Mesothelial cell of epicardium (in vitro differentiated cells): ENCODE results near the gene ONECUT1. TPM values are rescaled to one million over a fixed set of nuclear protein-coding genes. Genes with fewer than 3 reads are reported as not detected.

Source experiments
- DNase-seq, 2 experiments: peaks; one replicate each; pipeline ENCODE4 v3.0.0; 2021; ENCODE audit warnings: low spot score in 2 of 2; ENCODE audit not compliant: unreplicated experiment in 2 of 2
- H3K27ac Mint-ChIP-seq: 2 replicates; pipeline ENCODE4 v1.8.0; 2021; ENCODE audit warnings: mixed read lengths
- H3K27me3 Mint-ChIP-seq: 2 replicates; pipeline ENCODE4 v1.8.0; 2021; ENCODE audit warnings: low read depth, mixed read lengths
- H3K36me3 Mint-ChIP-seq: 2 replicates; pipeline ENCODE4 v1.8.0; 2021; ENCODE audit warnings: mixed read lengths
- H3K4me1 Mint-ChIP-seq: 2 replicates; pipeline ENCODE4 v1.8.0; 2021; ENCODE audit warnings: mixed read lengths
- H3K4me3 Mint-ChIP-seq: 2 replicates; pipeline ENCODE4 v1.8.0; 2021; ENCODE audit warnings: mild to moderate bottlenecking, moderate library complexity, mixed read lengths
- H3K9me3 Mint-ChIP-seq: 2 replicates; pipeline ENCODE4 v1.8.0; 2021; ENCODE audit warnings: mixed read lengths
- CTCF ChIP-seq: fragments of 200-600 bp; sonication (generic); IDR thresholded peaks from one replicate; pipeline ENCODE4 v1.5.0; 2021; ENCODE audit warnings: antibody characterized with exemption; ENCODE audit not compliant: unreplicated experiment
- total RNA-seq: library from RNA; stranded (reverse); gene quantifications from 3 replicates; pipeline ENCODE4 v1.2.1, GENCODE V29; 2021

Gene ONECUT1
- total RNA-seq, 1 donor from 2014 or later = 0.18 TPM

GRCh38 chr15:52710708-52711389 is 79.3 kb downstream of the ONECUT1 start:
- no peak overlapping the region for H3K27ac Mint-ChIP-seq
- H3K9me3 Mint-ChIP-seq = no peaks in the 10 kb centered on the region
- peaks cover 2% of the 10 kb centered on the region for H3K4me1 Mint-ChIP-seq
- no peak overlapping the region for H3K4me3 Mint-ChIP-seq
- no peak for TF ChIP-seq CTCF
- no peak for DNase-seq
- no peaks in the 10 kb centered on the region for H3K36me3 Mint-ChIP-seq
- H3K27me3 Mint-ChIP-seq = peaks cover 24% of the 10 kb centered on the region

DNA sequence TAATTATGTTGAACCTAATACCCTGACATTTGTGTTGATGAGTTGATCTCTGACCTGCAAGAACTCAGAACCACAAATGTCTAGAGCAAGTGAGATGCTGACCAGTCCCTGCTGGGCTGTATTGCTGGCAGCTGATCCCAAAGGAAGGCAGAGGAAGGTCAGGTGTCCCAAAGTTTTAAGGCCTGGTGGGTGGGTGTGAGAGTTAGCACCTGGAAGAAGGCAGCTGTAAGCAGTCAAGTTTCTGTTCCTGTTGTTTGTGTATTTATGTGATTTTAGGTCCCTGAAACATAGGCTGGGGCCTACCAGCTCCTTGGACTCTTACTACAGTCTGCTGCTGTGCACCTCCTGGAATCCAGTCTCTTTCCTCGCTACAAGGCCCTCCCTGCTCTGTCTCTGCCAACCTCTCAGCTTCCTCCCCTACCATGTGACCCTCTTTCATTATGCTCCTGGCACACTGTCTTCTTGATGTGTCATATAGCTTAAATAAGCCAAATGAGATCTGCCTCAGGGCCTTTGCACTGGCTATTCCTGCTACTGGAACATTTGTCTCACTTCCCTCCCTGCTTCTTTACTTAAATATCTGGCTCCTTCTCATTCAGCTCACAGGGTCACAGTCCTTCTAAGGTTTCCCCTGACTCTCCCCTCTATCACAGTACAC is 80.0 kb downstream of the ONECUT1 start:
- Mint-ChIP-seq H3K4me1 (peaks cover 2% of the 10 kb centered on the region), H3K9me3 (no peaks in the 10 kb centered on the region), H3K4me3 (no peak overlapping the region), H3K27me3 (peaks cover 25% of the 10 kb centered on the region), H3K27ac (no peak overlapping the region), H3K36me3 (no peaks in the 10 kb centered on the region)
- no peak for TF ChIP-seq CTCF
- DNase-seq = no peak

DNA sequence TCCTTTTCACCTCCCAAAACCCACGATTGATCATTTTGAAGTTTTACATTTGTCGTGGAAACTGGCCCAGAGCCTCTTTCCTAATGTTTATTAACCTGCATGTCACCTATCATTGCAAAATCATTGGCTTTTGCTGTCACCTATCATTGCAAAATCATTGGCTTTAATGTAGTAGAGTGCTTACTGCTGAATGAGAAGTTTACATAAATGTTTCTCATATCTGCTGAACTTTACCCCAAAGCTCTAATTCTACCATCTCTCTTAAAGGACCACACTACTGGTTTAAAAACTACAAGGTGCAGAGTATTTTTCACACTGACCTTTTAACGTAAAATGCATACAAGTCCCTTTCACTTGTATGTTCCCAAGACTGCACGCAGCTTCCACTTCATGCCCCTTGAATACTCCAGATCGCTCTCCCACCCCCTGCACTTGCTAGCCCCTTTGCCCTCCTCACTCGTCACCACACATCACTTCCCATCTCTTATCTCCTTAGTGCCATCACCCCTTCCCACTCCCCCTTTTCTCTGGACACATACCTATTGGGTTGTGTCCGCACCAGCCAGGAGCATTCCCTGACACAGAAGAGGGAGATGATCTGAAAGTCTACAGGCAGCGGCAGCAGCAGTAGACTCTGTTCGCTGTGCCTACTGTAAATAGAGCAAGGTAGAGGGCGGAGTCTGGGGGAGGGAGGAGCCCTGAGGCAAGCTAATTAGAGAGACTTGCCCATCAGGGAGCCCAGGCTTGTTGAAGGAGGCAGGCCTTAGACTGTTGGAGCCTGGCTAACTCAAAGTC is 80.8 kb downstream of the ONECUT1 start:
- Mint-ChIP-seq H3K27ac (no peak overlapping the region), H3K4me3 (no peak overlapping the region)

More for the DNA sequence above, 80.8 kb downstream of the ONECUT1 start:
- Mint-ChIP-seq H3K4me1 (peaks cover 2% of the 10 kb centered on the region), H3K27me3 (peaks cover 28% of the 10 kb centered on the region), H3K36me3 (no peaks in the 10 kb centered on the region), H3K9me3 (no peaks in the 10 kb centered on the region)
- no peak for TF ChIP-seq CTCF
- DNase-seq = no peak

Other genes starting within 250 kb of the ONECUT1 start
- gene ARPP19, start 221.3 kb downstream of the ONECUT1 start, total RNA-seq = 144 to 152 TPM (median 146 TPM) in 3 replicates
- gene ATOSA, start 110.9 kb downstream of the ONECUT1 start, total RNA-seq = 38.8 to 43.7 TPM (median 41.4 TPM) in 3 replicates